HG03066 (cell line): ENCODE data around the gene DAPK1.
"Not testable (repeated sequence)": the region's sequence is repeated elsewhere in the genome, so short reads cannot be mapped to it uniquely, and the experiment has no call there.

Experiments
- ATAC-seq: cut with Tn5 transposase; IDR thresholded peaks from one replicate; pipeline ENCODE4 v1.9.1; 2021; ENCODE audit warnings: low read depth; ENCODE audit not compliant: unreplicated experiment

The DAPK1 gene

DNA sequence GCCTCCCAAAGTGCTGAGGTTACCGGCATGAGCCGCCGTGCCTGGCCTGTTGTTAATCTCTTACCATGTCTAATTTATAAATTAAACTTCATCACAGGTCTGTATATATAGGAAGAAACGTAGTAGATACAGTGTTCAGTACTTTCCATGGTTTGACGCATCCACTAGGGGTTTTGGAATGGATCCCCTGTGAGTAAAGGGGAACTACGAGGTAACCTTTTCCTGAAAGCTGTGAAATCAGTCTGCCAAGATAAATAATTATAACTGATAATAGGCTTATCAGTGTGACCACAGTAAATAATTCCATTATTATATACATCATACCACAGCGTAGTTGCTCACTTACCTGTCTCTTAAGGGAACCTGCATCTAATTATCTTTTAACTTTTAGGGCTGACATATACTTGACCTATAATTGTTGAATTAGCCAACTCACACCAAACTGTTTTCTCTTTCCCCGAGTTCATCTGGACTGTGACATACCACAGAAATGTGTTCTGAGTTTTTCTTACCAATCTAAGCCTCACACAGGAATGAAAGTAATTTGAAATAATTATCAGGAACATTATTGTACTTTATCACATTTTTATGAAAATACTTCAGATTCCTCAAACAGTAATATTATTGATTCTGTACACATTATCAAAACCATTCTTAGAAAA lies 42.9 kb downstream of the DAPK1 start:
- no peak for ATAC-seq

DNA sequence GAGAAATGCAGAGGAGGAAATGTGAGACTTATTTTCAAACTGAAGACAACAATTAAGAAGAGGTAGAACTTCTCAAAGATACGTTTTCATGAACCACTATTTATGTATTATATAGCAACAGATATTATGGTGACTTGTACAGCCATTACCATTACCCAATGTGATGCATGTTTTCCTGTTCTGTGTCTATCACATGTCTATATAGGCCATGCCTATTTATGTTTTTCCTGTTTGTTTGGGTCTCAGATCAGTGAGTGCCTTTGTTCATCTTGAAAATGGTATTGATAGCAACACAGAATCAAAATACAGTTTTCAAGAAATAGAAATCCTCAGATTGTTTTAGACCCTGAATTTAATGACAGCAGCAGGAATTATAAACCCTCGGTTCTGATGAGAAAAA lies 44.0 kb downstream of the DAPK1 start:
- ATAC-seq, result no peak

DNA sequence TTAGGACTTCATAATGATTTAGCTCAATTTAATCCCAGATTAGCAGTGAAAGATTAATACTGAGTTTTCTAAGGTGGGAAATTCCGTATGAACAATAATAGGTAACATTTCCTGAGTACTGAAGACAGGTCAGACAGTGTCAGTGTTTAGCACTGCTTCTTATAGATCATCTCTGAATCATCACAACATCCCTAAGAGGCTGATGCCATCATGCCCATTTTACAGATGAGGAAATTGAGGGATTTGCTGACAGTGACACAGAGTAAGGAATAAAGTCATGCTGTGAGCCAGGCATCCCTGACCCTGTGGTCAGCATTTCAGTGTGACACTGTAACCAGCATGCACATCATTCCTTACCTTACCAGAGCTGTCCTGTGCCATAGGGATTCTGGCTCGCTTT lies 44.5 kb downstream of the DAPK1 start:
- no peak for ATAC-seq

DNA sequence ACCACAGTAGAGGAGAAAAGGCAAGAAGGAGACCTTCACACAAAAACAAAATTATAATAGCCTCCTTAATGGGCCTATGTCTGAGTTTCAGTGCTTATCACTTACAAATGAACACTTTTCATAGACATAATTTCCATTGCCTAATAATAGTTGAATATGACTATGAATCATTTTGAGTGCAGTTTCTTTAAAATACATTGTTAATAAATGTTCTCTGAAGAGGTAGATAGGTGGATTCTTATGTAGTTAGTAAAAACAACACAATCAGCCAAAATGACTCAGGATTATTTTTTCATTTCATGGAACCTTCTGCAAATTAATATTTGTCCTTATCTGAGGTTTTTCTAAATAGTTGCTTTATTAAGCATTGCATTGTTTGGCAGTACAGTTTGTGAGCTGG lies 45.6 kb downstream of the DAPK1 start:
- ATAC-seq, result no peak

DNA sequence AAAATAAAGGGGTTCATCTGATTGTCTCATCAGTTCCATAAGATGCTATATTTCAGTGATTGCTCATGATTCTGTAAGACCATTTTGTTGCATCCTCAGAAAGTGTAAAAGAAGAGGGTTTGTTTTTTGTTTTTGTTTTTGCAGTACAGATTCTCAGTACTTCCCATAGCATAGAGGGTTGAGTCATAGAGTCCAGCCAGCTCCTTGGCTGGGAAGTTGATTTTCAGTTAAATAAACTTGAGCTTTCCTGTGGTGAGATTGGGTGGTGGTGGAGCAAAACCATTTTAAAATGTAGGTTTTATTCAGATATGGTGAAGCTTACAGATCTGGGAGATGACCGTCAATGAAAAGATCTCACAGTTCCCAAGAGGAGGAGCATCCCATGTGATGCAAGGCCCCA lies 48.2 kb downstream of the DAPK1 start:
- no peak for ATAC-seq

DNA sequence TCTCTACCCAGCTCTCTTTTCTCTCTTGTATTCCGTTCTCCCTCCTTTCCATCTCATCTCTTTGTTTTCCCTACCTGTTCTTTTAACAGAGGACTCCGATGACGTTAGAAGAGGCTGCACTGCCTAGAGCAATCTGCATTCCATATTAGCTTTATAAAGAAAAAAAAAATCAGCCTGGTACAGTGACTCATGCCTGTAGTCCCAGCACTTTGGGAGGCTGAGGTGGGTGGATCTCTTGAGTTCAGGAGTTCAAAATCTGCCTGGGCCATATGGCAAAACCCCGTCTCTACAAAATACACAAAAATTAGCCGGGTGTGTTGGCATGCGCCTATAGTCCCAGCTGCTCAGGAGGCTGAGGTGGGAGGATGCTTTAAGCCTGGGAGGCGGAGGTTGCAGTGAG lies 49.0 kb downstream of the DAPK1 start:
- ATAC-seq, result no peak

DNA sequence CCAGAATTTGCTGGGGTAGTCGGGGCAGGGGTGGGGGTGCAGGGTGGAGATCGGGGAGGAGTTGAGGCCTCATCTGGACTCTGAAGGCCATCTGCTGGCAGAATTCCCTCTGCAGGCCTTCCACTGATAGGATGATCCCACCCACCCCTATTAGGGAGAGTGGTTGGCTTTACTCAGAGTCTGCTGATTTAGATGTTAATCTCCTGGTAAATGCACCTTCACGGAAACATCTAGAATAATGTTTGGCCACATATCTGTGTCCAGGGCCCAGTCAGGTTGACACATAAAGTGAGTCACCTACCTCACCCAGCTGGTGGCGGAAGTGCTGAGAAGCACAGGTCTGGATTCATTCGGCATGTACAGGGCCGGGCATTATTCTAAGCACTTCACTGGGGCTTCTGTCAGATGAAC lies 50.0 kb downstream of the DAPK1 start:
- no peak for ATAC-seq

DNA sequence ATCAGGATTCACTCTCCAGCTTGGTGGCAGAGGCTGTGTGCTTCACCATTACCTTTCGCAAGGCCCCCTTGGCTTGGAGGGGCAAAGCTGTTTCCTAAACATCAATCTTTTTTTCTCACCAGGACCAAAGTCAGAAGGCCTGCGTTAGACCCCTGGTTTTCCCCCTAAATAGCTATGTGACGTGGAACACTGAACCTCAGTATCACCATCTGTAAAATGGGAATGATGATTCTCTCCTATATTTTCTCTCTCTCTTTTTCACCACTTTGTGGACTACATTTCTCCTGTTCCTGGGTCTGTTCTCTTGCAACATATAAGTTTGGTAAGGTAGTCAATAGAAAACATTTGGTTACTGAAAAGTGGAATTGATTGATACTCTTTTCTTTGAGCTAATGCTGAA lies 50.5 kb downstream of the DAPK1 start:
- no peak for ATAC-seq

DNA sequence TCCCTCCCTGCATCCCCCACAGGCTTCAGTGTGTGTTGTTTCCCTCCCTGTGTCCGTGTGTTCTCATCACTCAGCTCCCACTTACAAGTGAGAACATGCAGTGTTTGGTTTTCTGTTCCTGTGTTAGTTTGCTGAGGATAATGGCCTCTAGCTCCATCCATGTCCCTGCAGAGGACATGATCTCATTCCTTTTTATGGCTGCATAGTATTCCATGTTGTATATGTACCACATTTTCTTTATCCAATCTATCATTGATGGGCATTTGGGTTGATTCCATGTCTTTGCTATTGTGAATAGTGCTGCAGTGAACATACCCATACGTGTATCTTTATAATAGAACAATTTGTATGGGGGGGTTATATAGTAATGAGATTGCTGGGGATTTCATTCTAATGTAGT lies 51.4 kb downstream of the DAPK1 start:
- ATAC-seq, result not testable (repeated sequence)

DNA sequence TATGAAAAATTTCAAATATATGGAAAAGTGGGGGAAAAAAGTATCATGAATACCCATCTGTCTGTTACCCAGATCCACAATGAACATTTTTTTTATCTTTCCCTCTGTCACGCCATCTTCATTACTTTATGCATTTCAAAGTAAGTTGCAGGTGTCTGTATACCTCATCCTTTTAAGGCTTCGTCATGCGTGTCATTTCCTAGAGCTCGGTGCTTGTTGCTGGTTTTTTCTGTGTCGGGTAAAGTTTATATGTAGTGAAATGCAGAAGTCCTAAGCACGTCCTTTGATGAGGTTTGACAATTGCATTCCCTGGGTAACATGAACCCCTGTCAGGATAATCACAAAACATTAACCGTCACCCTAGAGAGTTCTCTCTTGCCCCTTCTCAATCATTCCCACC lies 52.1 kb downstream of the DAPK1 start:
- no peak for ATAC-seq

DNA sequence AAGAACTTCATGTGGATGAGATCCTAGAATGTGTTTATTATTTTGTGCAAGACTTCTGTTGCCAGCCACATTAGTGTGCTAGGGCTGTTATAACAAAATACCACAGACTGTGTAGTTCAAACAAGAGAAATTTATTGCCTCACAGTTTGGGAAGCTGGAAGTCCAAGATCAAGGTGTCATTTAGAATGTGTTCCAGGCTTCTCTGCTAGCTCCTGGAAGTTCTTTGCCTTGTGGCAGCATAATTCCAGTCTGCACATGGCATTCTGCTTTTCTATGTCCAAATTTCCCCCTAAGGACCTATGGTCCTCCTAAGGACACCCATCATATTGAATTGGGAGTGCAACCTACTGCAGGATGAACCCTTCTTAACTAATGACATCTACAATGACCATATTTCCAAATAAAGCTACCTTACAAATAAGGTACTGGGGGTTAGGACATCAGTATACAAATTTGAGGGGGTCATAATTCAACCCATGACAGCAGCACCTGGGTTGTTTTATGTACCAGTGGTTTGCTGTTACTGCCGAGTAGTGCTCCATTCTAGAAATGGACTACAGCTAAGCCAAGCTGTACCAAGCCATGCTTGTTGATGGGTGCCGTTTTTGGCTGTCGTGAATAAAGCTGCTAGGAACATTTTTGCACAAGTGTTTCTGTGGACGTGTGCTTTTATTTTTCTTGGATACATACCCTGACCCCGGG lies 52.7 kb downstream of the DAPK1 start:
- ATAC-seq, result no peak

DNA sequence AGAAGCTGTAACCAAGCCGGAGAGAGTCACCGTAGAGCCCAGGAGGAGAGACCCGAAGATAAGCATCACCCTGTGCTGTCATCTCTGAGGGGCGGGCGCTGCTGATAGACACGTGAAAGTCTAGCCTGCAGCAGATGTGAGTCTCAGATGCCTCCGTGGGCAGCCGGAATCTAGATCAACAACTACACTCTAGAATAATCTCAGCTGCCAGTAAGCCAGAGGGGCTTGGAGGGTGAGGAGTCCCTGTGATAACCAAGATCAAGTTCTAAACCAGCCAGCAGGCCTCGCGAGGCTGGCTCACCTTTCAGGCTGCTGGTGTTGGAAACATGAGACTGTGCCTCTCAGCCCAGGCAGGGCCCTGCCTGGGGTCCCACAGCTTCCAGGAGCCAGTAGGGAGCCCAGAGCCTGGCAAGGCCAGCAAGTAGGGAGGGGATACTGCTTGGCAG lies 54.1 kb downstream of the DAPK1 start:
- no peak for ATAC-seq

DNA sequence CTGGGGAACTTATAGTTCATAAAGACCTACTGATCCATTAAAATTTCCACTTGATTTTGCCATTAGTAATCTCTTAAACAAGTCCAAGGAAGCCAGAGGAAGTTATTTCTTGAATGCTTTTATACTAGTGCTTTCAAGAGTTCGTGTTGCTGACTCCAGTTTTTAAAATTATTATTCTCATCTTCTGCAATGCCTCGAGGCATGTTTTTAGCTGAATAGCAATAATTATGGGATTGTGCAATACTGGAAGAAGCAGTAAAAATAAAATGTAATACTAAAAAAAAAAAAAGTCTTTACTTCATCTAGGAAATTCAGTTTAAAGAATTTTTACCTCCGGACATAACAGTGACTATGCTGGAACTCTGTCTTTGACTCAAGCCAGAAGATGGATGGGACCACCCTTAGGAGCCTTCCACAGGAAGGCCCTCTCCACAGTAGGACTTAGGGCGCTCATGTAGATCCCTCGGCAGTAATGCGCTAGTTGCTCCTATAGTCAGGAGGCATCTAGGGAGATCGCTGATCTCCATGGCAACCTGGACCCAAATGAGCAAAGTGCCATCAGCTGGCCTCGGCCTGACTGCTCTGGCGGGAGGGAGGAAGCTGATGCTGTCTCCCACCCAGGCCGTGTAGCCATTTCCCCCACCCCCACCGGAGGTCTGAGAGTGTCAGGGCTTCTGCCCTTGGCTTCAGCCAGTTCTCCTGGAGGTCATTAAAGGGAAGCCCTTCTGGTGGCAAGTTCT lies 56.7 kb downstream of the DAPK1 start:
- ATAC-seq, result no peak

DNA sequence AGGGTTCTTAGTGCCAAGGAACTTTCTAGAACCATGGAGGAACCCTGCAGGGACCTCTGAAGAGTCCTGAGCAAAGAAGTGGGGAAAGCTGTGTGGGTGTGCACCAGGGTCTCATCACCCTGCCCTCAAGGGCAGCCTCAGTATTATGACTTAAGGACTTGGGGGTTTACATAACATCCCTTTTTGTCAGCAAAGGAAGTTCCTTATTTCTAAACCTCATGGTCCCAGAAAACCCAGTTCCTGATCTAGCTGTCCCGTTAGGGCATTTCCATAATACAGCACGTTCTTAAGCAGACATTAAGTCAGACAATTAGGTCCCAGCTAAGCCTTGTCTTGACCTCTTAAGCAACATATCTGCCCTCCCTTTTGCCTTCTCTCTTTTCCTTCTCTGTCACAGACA lies 57.3 kb downstream of the DAPK1 start:
- no peak for ATAC-seq

DNA sequence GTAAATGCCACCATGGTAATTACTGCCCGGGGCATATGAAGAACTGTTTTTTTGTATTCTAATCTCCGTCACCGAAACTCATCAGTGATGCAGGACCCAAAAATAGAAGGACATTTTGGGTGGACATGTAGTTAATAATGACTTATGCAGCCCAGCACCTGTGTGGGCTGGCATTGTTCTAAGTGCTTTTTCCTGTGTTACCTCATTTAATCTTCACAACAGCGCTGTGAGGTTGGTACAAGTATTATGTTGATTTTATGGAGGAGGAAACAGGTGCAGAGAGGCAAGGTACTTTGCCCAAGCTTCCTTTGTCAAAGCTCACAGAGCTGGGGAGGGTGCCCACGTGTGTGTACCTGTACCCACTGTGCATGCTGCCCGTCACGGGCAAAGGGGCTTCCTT lies 58.4 kb downstream of the DAPK1 start:
- no peak for ATAC-seq

DNA sequence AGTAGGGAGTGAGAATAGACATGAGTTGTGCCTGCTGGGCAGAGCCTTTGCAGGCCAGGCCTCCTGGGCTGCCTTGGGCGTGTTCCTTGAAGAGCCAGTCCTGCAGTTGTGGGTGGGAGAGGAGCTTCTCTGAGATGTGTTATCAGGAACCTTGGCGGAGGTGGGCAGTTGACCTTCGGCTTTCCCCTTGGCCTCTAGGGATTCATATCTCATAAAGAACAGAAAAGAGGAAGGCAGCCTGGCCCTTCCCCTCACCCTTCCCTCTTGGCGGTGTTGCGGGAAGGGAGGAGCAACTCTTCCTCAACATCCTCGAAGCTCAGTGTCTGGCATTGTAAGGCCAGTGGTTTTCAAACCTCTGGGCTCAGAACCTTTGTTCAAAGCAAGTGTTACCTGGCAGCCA lies 59.2 kb downstream of the DAPK1 start:
- no peak for ATAC-seq

DNA sequence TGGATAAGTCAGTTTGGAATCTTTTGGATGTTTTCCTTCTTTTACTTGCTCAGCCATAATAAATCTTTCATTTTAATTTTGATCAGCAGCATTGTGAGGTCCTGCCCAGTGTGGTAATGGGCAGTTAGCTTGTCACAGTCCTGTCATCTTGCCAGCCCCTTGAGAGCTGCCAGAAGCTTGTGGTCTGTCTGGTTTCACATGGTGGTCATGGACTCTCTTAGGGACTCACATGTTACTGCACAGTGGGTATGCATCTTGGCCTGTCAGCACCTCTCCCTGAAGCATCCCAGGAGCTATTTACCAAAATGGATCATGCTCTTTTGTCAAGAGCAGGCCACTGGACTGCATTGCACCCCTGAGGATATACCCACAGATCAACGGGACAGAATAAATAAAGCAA lies 60.3 kb downstream of the DAPK1 start:
- ATAC-seq, result no peak

DNA sequence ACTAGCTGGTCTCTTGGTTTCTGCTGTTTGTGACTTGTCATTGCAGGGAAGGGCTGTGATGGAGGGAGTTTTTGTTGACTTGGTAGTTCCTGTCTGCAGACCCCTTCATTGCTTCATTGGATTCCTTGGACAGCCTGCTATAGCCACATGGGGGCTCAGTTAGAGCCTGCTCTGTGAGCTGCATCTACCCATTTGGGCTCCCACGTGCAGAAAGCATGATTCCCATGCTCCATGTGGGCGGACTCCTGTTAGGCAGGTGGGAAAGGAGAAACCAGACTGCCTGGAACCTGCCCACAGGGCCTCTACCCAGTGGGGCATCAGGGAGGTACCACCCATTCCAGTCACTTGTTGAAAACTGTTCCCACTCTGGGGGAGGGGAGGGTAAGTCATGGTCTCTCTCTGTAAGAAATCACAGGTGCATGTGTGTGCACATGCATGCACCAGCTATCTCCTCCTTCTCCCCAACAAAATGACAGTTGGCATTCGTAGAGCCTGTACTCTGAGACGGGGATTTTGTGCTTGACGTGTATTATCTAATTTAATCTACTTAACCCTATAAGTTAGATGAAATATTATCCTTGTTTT lies 61.0 kb downstream of the DAPK1 start:
- ATAC-seq, result no peak

DNA sequence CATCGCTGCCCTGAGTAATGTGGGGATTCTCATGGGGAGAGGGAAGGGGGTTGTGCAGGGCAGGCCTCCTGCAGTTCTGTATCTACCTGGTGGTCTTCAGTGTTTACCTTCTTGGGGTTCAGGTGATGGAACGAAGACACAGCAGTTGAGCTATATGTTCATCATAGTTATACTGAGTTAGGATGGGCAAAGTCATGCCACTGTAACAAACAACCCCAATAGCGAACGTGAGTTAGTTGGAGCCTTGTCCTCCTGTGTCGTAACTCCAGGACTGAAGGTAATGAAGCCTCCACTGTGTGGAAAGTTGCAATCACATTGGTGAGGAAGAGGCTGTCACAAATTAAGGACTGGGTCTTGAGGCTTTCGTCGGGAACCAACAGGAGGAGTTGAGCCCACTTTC lies 64.4 kb downstream of the DAPK1 start:
- no peak for ATAC-seq

DNA sequence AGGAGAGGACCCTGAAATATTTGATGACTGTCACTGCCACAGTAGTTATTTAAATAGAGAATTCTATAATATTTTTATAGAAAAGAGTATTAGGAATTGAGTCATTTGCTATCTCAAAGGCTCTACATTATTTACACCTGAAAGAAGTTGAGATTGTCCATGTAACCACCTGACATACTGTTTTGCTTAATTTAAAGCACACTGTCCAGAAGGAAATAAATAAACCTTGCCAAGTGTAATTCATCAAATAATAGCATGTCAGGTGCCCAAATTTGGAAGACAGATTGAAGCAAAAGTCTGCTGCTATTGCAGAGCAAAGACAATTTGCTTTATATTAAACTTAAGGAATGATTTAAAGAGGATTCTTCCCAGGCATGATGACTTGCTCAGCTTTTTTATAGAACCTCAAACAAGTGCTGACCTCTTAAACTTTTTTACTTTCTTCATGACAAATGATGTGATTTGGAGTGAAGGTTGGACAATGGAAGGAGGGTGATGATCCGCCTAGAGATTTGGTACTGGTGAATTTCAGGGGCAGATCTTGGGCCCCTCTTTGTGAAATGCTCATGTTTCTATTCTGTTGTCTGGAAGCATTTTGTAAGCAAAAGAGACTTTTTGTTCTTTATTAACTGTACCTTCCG lies 65.0 kb downstream of the DAPK1 start:
- no peak for ATAC-seq

DNA sequence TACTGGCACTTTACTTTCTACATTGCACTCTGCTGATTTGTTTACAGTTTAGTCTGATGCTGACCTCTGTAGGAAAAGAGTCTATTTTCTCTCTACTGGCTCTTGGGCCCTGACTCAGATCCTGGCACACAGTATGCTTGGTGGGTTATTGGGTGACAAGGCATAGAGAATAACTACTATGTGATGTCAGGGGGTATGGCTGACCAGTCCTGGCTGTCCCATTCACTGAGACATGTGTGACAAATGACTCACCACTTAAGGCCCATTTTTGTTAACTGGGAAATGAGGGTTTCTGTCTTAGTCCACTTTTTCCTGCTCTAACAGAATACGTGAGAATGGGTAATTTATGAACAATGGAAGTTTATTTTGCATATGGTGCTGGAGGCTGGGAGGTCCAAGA lies 66.4 kb downstream of the DAPK1 start:
- no peak for ATAC-seq
